ENCODE data around the gene NCMAP. TPM values are rescaled to one million over a fixed set of nuclear protein-coding genes. Genes with fewer than 3 reads are reported as not detected.
A peak's percentile ranks its signal among the peaks of the same experiment; 100 is the strongest.

Gene NCMAP
- total RNA-seq, 1 donor from 2014 or later: 2.1 TPM

DNA sequence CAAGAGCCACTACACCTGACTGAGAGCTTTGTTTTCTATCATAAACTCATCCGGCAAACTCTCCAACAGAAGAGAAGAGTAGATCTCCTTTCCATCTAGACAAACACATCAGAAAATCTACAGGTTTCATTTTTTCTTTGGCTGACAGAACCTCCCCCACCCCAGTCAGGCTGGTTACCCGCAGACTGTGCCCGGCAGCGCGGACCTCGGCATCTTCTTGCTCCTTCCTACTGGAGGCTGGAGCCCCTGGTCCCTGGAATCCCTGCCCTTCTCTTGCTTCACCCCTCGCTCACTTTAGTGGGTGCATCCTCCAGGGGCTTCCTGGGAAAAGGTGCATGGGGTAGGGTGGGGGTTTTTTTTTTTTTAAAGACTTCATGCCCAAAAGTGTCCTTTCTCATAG lies 23.0 kb downstream of the NCMAP start:
- Mint-ChIP-seq H3K36me3 (no peaks in the 10 kb centered on the region), H3K9me3 (peaks cover 5% of the 10 kb centered on the region), H3K4me1 (ENCODE audit: unreplicated experiment) (no peaks in the 10 kb centered on the region), H3K4me3 (no peak overlapping the region), H3K27me3 (no peaks in the 10 kb centered on the region), H3K27ac (no peak overlapping the region)
- no peak for DNase-seq (ENCODE audit: extremely low spot score, unreplicated experiment)
- TF ChIP-seq, protein P1, sequence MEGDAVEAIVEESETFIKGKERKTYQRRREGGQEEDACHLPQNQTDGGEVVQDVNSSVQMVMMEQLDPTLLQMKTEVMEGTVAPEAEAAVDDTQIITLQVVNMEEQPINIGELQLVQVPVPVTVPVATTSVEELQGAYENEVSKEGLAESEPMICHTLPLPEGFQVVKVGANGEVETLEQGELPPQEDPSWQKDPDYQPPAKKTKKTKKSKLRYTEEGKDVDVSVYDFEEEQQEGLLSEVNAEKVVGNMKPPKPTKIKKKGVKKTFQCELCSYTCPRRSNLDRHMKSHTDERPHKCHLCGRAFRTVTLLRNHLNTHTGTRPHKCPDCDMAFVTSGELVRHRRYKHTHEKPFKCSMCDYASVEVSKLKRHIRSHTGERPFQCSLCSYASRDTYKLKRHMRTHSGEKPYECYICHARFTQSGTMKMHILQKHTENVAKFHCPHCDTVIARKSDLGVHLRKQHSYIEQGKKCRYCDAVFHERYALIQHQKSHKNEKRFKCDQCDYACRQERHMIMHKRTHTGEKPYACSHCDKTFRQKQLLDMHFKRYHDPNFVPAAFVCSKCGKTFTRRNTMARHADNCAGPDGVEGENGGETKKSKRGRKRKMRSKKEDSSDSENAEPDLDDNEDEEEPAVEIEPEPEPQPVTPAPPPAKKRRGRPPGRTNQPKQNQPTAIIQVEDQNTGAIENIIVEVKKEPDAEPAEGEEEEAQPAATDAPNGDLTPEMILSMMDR (conservative IDR thresholded peaks at IDR 0.05): no peak

DNA sequence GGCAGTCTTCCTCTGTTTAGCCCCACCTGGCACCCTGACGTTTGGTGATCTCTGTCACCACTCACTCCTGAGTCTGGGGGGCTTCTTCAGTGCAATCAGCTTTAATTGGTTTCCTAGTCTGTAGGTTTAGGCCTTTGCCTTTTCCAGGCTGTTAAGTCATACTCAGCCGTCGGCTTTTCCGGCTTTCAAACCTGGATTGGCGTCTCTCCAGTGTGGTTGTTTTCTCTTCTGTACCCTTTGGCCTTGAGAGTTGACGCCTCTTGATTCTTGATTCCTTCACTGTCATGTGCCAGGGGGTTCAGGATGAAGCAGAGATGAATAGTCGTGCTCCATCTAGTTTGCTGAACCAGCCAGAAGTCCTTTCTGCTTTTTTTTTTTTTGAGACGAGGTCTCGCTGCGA lies 24.9 kb downstream of the NCMAP start:
- no peak overlapping the region for H3K27ac Mint-ChIP-seq

DNA sequence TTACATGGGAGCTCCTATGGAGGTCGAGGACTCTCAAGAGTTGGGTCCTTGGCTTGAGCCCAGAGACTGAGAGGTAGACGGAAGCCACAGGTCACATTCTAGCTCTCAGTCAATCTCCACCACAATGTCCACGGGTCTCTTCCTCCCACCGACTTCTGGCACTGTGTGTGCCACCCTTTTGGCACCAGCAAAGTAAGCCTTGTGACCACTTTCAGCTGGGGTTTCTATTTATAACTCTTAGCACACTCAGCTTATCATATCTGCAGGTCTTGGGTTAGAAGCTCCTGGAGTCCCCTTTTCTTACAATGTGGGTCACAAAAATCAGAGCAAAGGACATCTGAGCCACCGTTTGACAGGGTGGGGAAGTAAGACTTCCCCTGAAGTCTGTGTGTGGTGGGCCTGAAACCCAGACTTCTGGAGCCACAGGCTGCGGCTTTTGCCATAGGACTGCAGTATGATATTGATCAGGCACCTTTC lies 28.3 kb downstream of the NCMAP start:
- peaks cover 5% of the 10 kb centered on the region for H3K9me3 Mint-ChIP-seq
- DNase-seq (ENCODE audit: extremely low spot score, unreplicated experiment): no peak
- H3K27ac Mint-ChIP-seq: no peak overlapping the region
- H3K4me3 Mint-ChIP-seq: no peak overlapping the region
- peaks cover 11% of the 10 kb centered on the region for H3K27me3 Mint-ChIP-seq
- TF ChIP-seq, protein P1 (conservative IDR thresholded peaks at IDR 0.05): no peak
- H3K36me3 Mint-ChIP-seq: no peaks in the 10 kb centered on the region
- no peaks in the 10 kb centered on the region for H3K4me1 Mint-ChIP-seq (ENCODE audit: unreplicated experiment)

More for the DNA sequence above, 24.9 kb downstream of the NCMAP start:
- DNase-seq (ENCODE audit: extremely low spot score, unreplicated experiment): no peak
- Mint-ChIP-seq H3K4me1 (ENCODE audit: unreplicated experiment) (no peaks in the 10 kb centered on the region), H3K9me3 (peaks cover 5% of the 10 kb centered on the region), H3K4me3 (no peak overlapping the region), H3K27me3 (peaks cover 7% of the 10 kb centered on the region), H3K36me3 (no peaks in the 10 kb centered on the region)
- TF ChIP-seq, protein P1 (conservative IDR thresholded peaks at IDR 0.05): no peak

DNA sequence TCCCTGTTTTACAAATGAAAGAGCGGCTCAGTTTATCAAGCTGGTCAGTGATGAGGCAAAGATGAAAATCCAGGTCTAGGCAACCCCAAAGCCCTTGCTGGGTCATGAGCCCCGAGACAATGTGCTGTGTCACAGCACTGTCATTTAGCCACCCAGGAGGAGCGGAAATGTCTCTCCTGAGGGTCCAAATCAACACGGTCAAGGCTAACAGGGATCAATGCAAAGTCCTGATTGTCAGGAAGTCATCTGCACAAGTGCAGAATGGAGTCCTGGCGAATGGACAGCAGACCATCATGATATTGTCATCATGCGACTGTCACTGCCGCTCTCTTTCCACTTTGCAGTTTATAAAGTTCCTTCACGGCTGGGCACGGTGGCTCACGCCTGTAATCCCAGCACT lies 30.2 kb downstream of the NCMAP start:
- TF ChIP-seq, protein P1 (conservative IDR thresholded peaks at IDR 0.05): no peak
- H3K27me3 Mint-ChIP-seq: peaks cover 11% of the 10 kb centered on the region
- DNase-seq (ENCODE audit: extremely low spot score, unreplicated experiment): no peak
- H3K4me1 Mint-ChIP-seq (ENCODE audit: unreplicated experiment): no peaks in the 10 kb centered on the region
- H3K36me3 Mint-ChIP-seq: no peaks in the 10 kb centered on the region
- H3K27ac Mint-ChIP-seq: no peak overlapping the region
- H3K9me3 Mint-ChIP-seq: peaks cover 5% of the 10 kb centered on the region
- no peak overlapping the region for H3K4me3 Mint-ChIP-seq

DNA sequence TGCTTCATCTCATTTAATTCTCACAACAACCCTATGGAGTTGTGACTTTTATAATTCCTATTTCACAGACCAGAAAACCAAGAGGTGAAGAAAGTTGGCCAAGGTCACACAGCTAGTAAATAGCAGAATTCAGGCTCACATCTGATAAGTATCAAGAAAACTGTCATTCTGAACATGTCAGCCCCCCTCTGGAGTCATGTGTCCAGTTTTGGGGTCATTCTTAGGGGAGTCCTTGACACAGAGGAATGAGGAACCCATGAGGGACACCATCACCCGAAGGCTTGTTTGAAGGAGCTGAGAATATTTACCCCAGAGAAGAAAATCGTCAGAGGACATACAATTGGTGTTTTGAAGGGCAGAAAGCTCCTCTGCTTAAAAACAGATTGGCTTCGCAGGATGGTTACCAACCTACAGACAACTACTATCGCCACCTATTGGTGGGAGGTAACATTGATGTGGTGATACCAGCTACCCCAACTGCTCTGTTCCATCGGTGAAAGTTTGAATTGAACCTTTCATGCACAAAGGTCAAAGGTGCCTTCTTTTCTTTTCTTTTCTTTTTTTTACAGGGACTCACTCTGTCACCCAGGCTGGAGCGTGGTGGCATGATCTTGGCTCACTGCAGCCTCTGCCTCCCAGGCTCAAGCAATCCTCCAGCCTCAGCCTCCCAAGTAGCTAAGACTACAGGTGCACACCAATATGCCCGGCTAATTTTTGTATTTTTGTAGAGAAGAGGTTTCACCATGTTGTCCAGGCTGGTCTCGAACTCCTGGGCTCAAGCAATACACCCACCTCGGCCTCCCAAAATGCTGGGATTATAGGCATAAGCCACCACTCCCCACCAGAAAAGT lies 31.3 kb downstream of the NCMAP start:
- H3K4me3 Mint-ChIP-seq: no peak overlapping the region
- TF ChIP-seq, protein P1 (conservative IDR thresholded peaks at IDR 0.05): peak; percentile 82

More for the DNA sequence above, 31.3 kb downstream of the NCMAP start:
- Mint-ChIP-seq H3K9me3 (peaks cover 3% of the 10 kb centered on the region), H3K4me1 (ENCODE audit: unreplicated experiment) (no peaks in the 10 kb centered on the region), H3K36me3 (no peaks in the 10 kb centered on the region), H3K27me3 (peaks cover 11% of the 10 kb centered on the region), H3K27ac (no peak overlapping the region)
- DNase-seq (ENCODE audit: extremely low spot score, unreplicated experiment): no peak

Measured in type B pancreatic cell (in vitro differentiated cells).